GM18951 (cell line): ENCODE data around the gene LTC4S.

Experiments
- POLR2A ChIP-seq: IDR thresholded peaks from 4 replicates; pipeline ENCODE4 v1.6.1; 2011; ENCODE audit warnings: mild to moderate bottlenecking; ENCODE audit not compliant: insufficient read length, insufficient read depth; ENCODE audit errors: extremely low read depth
- in situ Hi-C: fragments of 300-500 bp; cut with MboI; formaldehyde crosslinking; loops from one replicate; pipeline ENCODE4 v1.12.0; 2022; ENCODE audit warnings: low sequenced_read_pairs, mixed read lengths, inconsistent platforms; ENCODE audit not compliant: unreplicated experiment

The LTC4S gene

DNA sequence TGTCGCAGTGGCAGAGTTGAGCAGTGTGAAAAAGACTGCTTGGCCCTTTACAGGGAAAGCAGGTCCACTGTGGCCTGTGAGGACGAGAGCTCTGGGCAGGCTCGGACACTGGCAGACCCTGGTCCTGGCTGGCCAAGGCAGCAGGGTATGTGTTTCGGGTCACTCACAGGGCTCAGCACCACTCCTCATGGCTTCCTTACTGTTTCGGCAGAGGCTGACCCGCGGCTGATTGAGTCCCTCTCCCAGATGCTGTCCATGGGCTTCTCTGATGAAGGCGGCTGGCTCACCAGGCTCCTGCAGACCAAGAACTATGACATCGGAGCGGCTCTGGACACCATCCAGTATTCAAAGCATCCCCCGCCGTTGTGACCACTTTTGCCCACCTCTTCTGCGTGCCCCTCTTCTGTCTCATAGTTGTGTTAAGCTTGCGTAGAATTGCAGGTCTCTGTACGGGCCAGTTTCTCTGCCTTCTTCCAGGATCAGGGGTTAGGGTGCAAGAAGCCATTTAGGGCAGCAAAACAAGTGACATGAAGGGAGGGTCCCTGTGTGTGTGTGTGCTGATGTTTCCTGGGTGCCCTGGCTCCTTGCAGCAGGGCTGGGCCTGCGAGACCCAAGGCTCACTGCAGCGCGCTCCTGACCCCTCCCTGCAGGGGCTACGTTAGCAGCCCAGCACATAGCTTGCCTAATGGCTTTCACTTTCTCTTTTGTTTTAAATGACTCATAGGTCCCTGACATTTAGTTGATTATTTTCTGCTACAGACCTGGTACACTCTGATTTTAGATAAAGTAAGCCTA is 42.6 kb downstream of the LTC4S start:
- peak; percentile 18 for TF ChIP-seq POLR2A
- in situ Hi-C loops: no loop called here

DNA sequence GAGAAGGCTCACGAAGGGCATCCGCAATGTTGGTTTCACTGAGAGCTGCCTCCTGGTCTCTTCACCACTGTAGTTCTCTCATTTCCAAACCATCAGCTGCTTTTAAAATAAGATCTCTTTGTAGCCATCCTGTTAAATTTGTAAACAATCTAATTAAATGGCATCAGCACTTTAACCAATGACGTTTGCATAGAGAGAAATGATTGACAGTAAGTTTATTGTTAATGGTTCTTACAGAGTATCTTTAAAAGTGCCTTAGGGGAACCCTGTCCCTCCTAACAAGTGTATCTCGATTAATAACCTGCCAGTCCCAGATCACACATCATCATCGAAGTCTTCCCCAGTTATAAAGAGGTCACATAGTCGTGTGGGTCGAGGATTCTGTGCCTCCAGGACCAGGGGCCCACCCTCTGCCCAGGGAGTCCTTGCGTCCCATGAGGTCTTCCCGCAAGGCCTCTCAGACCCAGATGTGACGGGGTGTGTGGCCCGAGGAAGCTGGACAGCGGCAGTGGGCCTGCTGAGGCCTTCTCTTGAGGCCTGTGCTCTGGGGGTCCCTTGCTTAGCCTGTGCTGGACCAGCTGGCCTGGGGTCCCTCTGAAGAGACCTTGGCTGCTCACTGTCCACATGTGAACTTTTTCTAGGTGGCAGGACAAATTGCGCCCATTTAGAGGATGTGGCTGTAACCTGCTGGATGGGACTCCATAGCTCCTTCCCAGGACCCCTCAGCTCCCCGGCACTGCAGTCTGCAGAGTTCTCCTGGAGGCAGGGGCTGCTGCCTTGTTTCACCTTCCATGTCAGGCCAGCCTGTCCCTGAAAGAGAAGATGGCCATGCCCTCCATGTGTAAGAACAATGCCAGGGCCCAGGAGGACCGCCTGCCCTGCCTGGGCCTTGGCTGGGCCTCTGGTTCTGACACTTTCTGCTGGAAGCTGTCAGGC is 43.6 kb downstream of the LTC4S start:
- TF ChIP-seq POLR2A: no peak
- in situ Hi-C loops: no loop called here

DNA sequence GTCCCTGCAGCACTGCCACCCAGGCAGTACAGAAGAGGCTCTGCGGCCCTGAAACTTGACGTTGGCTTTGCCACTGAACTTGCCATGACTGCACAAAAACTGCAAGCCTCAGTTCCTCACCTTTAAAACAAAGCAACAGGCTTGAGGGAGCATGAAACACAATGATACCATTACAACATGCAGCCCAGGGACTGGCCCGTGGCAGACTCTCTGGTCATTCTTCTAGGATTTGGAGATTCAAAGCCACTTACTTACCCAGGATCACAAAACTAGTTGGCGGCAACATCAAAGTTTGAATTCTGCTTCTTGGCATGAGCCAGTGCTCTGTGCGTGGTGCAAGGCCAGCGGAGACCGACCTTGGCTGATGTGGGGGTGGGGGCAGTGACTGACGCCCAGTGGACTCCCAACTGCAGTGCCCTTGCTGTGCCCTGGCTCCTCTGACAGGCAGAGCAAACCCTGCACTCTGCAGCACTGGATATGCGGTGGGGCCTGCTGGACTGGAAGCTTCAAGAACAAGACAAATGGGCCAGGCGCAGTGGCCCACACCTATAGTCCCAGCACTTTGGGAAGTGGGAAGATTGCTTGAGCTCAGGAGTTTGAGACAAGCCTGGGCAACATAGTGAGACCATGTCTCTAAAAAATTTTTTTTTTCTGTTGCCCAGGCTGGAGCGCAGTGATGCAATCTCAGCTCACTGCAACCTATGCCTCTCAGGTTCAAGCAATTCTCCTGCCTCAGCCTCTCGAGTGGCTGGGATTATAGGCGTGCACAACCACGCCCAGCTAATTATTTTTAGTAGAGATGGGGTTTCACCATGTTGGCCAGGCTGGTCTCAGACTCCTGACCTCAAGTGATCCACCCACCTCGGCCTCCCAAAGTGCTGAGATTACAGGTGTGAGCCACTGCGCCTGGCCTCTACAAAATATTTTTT is 45.8 kb downstream of the LTC4S start:
- in situ Hi-C loops: no loop called here
- no peak for TF ChIP-seq POLR2A

DNA sequence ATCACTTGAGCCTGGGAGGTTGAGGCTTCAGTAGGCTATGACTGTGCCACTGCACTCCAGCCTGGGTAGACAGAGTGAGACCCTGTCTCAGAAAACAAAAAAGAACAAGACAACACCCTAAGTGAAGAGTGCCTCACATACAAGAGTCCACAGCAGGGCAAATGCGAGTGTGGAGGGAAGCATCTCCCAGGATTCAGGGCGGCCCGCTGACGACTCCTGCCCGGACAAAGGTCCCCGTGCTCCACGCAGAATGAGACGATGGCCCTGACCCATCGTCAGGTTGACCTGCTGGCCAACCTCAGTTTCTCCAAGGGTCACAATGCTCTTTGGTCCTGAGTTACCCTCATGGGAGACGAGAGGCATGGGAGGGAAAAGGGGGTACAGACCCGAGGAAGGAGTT is 46.5 kb downstream of the LTC4S start:
- in situ Hi-C loops: no loop called here
- no peak for TF ChIP-seq POLR2A

DNA sequence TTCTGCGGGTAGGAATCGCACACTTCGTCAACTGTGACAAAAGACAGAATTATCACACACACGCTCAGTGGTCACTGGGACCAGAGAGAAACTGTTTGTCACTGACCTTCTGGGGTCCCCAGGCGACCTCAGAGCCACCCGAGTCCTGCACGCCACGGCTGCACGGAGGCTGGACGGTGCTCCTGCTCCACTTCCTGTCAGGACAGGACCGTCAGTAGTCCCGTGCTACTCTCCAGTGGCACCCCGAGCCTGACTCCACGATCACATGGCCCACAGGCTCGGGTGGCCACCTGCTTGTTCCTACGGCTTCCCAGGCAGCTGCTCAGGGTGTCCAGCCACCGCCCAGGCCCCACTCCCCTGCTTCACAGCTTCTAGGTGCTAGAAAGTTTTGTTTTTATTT is 47.0 kb downstream of the LTC4S start:
- in situ Hi-C loops: no loop called here
- TF ChIP-seq POLR2A: no peak

DNA sequence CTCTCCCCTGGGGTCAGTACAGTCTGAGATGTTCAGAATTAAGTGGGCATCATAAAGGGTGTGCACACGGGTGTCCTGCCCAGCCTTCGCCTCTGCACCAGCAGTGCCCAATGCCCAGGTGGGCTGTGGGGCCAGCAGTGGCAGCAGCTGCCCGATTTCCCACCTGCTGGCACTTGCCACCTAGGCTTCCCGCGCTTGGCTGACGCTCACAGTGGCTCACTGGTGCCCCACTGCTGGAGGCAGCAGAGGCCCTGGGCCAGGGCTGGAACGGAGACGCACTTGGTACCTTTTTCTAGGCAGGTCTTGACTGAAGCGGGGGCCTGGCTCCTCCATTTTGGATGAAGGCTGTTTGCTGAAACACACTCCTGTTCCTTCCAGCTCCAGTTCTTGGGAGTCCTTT is 47.8 kb downstream of the LTC4S start:
- TF ChIP-seq POLR2A: no peak
- in situ Hi-C loops: no loop called here
